Activated CD4-positive, alpha-beta T cell treated with anti-CD3 and anti-CD28 coated beads for 24 hours (primary cell): ENCODE results near the gene TLCD5.

Experiments used
- DNase-seq, 2 donors: peaks; one replicate each; pipeline ENCODE4 v3.0.0-alpha.2; 2020; ENCODE audit warnings: low read depth in 2 of 2

TLCD5 gene

DNA sequence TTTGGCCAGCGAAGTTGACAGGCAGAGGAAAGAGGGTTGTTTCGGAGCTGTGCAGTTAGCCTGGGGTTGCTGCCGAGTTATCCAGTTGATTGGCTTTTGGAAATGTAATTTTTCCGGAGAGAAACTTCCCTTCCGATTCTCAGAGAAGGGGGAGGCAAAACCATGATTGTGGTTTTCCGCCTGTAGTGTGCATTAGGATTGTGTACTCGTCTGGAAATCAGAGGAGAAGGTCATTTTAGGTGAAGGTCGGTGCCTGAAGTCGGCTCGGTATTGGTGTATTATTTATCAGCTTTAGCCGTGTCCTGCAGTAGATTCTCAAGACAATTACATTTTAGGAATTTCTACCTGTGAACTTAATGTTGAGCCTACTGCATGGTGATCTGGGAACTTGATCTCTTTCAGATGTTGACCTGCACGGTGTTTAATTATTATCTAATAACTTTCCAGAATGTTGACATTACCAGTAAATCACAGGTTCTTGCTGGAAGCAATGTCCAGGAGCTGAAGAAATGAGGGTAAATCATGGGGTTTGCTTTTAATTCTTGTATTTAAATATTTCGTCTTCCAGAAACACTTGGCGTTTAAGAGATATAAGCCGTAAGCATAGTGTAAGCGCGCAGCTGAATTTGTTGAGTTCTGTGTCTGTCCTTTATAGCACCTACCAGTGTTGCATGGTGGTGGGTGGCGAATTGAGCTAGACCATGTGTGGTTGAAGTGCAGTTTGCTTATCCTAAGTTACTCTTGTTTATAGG lies 12.4 kb downstream of the TLCD5 start:
- no peak for DNase-seq

DNA sequence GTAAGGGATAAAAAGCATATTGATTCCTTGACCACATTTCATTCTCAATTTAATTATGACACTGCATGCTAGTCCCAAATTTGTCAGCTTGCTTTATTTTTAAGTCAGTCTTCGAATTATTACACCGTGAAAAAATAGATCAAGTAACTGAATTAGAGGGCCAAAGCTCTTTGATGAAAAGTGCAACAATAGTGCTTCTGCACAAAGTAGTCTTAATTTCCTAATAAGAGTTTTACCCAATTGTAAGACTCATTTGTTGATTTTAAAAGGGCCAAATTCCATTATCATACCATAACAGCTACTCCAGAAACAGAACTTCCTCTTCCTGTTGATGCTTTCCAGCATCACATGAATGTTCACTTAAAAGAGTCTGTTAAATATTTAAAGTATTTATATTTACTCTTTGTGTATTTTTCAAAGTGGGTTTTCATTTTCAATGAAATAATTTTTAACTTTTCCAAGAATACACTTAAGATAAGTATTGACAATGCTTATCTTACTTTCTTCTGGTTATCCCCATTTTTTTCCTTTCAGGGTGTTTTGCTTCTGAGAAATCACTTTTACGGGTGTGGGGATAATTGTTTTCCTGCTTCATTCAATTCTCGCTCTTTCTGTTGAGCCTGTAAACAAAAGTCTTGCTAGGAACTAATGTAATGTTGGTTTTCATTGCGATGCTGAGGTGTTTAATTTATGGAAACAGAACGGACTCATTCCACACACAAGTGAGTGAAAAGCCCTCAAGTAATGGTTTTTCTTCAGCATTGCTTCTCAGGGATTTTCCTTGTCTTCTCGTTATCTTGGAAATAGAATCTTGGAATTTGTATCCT lies 13.2 kb downstream of the TLCD5 start:
- no peak for DNase-seq

DNA sequence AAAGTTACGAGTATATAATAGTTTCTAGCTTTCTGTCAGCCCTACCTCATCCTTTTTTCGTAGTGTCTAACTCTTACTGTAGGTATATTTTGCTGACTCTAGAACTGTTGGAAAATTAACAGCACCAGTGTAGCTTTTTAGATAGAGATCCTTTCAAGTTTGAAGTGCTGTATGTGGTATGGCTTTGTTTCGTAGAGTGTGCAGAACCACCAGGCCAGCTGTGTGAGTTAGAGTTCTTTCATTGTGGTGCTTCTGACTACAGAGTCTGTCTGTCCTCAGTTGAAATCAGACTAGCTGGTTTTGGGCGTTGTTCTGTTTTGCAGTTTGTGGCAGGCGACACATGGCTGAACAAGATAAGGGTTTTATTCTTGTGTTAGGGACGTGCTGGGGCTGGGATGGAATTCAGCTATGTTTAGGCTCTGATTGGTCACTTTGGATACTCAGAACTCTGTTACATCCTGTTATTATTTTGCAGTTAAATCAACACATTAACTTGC lies 14.3 kb downstream of the TLCD5 start:
- DNase-seq: no peak

DNA sequence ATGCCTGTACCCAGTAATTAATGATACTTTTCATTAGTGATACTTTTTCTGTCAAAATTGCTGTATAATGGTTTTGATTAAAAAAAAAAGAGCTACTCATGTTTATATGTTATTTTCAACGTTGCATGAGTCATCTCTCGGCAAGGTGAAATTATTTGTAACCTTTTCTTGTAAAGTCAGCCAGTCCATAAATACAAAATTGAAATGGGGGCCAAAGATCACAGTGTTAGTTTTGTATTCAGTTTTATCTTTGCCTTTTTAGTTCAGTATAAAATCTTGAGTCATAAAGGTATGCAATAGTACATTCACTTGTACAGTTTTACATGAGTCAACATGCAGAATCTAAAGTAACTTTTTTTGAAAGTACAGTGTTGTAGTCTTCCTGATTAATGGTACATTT lies 15.4 kb downstream of the TLCD5 start:
- no peak for DNase-seq

DNA sequence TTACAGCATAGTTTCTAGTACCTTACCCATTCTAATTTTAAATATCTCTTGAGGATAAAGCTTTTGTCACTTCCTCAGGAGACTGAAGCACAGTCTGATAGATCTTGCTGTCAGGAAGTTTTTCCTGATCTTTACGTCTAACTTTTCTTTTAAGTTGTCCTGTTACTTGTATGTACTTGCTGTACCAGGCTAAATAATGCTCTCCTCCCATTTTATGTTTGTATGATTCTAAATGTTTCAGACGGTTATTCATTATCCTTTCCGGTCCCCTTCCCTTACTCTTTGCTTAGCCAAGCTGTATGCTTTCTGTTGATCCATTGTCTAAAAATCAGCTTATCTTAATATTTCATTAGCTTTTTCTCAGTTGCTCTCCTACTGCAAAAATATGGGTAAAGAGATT lies 17.1 kb downstream of the TLCD5 start:
- DNase-seq: no peak

DNA sequence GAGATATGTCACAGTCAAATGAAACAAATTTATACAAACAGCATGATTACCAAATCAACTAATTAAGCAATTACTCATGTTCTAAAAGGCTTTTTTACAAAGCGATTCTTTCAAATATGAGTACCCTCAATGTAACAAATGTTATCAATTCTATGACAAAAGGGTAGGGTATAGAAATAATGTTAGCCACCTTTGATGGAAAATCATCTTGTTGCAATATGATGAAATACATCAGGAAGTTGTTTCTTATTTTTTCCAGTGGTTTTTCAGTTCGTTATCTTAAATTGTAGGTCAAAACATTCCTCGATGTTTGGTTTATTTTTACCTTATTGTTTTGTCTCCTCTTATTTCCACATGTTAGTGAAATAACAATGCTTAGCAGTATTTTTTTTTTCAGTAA lies 17.6 kb downstream of the TLCD5 start:
- no peak for DNase-seq

DNA sequence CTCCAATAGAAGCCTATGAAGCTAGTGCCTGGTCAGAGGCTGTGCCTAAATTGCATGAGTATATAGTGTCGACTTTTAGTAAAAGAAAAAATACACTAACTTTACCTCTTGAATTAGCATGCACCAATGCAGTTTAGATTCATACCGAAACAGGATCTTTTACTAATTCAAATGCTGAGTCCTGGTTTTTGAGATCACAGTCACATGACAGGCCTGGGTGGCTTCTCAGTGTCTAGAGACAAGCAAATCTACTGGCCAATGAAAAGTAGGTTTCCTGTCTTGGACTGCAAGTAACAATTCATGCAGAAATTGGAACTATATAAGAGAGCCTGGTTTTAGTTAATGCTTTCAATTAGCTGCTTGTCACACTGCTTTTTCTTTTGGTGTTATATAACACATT lies 18.3 kb downstream of the TLCD5 start:
- DNase-seq: no peak

DNA sequence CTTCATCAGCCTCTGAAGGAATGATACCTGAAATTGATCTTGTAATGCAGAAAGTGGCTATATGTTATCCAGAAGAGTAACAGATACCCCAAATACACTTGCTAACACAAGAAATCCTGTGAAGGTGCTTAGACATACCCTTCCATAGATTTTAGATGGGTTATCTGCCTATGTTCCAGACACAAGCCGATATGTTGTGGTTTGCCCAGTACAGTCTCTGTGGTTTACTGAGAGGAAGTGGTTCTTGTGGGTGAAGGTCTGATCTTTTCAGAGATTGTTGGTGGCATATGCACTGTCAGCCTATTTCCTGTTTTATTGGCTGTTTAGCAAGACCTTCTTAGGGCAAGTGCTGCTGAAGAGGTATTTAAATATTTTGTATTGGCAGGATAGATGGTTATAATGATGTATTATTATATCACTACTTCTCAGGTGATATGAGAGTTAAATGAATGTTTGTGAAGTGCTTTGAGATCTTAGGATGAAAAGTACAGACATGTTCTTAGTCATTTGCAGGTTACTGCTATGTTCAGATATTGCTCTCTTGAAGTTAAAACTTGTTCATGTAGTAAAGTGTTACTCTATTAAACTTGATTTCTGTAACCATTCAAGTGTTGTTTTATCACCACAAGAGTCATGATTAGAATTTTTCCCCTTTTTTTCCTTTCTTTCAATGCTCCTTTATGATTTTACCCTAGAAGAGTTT lies 19.4 kb downstream of the TLCD5 start:
- no peak for DNase-seq

DNA sequence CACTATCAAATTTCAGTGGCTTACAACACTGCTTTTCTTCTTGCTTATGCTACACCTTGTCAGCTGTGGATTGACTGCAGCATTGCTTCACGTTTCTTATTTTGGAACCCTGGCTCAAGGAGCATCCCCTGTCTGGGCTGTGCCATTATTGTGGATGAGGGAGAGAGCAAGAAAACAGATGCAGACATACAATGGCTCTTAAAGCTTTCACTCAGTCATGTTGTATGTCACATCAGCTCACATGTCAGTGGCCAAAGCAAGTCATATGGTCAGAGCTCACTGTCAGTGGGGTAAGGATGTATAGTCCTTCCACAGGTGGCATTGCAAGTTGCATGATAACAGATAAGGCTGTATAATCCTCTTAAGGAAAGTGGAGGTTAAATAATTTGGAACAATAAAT lies 21.1 kb downstream of the TLCD5 start:
- DNase-seq: no peak

DNA sequence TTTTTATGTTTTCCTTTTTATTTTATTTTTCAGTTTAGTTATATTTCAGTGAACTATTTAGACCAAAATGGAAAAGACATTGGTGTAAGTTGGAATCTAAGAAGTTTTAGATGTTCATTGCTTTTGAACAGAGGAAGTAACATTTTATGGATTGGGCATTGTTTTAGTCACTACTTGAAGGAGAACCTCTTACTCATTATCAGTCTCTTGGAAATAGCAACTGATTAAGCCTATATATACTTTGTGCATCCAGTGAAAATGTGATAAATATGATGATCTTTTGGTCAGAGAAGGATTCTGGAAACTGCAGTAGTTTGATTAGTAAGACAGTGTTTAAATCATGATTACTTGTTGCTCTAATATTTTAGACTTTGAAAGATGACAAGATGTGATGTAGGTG lies 25.5 kb downstream of the TLCD5 start:
- DNase-seq: no peak

DNA sequence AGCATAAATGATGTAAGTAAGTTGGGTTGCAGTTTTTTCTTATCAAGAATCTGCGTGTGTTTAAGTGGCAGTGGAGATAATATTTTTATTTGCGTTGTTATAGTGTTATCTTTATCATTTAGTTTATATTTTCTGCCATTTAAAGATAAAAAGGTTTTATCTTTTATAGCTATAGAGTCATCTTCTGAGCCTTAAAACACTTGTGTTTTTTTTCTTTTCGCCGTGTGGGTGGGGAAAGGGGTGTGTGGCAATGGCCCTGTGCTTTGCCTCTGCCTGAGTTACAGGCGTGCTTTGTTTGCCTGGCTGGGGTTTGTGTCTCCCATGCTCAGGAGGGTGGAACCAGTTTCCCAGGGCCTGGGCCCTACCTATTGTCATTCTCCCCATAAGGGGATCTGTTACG lies 27.3 kb downstream of the TLCD5 start:
- no peak for DNase-seq

DNA sequence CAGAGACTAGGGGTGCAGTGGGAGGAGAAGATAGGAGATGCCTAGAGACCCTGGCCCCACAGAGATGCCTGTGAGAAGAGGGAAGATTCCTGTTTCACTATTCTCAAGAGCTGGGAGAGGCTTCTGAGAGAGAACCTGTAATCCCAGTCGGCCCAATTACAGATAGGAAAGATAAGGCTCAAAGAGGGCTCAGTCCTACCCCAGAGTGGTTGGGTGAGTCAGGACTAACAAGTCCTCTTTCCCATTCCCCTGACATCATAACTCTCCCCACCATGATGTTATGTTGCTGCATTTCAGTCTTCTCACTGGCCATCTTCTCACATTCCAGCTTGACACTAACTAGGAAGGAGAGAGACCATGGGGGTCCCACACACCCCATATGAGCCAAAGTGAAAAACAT lies 29.0 kb downstream of the TLCD5 start:
- no peak for DNase-seq

DNA sequence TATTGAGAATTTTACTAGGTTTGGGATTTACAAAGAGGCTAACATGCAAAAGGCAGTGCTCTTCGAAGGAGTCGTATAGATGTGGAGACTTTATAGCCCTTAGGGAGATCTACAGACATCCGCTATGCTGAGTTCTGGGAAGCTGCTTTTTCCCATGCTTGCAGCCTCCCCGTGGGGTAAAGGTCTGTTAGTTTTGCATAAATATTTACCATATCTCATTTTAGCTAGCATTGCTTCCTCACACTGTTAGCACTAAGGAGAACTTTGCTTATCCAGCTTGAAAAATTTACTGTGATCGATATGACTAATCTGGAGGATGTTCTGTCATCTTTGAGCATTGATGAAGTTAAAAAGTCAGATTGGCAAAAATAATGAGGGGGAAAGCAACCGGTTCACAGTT lies 29.7 kb downstream of the TLCD5 start:
- no peak for DNase-seq

DNA sequence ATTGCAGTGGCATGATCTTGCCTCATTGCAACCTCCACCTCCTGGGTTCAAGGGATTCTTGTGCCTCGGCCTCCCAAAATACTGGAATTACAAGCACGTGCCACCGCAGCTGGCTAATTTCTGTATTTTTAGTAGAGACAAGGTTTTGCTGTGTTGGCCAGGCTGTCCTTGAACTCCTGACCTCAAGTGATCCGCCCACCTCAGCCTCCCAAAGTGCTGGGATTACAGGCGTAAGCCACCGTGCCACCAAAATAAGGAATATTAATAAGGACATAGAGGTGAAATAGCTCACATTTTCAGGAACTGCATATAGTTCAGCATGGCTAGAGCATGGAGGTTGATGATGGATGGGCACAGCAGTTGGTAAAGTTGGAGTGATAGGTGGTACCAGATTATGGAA lies 32.5 kb downstream of the TLCD5 start:
- no peak for DNase-seq

DNA sequence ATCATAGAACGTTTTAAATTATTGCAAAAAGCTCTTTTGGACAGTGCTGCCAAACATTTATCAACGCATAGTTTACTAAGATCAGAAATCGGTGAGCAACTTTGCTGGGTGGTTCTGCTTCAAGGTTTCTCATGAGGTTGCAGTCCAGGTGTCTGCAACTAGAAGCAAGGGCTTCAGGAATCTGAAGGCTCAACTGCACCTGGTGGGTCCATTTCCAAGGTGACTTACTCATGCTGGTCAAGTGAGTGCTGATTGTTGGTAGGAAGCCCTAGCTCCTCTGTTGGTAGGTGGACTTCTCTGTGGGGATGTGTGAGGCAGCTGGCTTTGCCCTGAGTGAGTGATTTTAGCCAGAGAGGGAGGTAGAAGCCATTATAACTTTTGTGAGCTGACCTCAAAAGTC lies 33.6 kb downstream of the TLCD5 start:
- DNase-seq: no peak

DNA sequence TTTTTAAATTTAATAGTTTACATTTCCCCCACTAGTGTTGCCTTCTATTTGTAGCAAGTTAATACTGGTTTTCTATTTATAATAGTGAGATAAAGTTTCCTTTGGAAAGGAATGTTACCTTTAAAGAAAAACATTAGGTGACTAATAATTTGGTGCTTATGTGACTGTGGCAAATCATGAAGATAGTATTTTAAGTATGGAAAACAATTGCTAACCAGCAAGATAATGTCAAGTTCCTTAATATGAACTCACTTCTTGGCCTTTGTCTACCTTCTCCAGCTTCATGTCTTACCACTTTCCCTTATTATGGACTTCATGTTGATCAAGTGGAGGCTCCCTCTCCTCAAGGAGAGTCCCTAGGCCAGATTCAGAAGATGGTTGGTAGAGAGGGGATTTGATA lies 38.3 kb downstream of the TLCD5 start:
- DNase-seq: no peak

DNA sequence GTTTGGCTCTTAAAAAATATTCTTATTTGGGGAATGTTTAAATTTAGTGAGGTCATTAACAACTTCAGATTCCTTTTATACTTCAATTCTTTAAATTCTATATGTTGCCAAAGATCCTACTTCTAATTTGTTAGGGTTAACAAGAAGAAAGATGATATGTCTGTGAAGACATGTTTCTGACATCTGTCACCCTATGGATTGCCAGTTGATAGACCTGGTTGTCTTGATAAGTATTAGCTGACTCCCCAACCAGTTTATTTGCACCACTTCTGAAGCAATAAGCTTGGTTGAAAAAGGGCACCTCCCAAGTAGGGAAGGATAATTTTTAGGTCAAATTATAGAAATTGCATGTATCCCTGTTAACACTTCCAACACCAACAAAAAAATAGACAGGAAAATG lies 40.4 kb downstream of the TLCD5 start:
- DNase-seq: no peak

DNA sequence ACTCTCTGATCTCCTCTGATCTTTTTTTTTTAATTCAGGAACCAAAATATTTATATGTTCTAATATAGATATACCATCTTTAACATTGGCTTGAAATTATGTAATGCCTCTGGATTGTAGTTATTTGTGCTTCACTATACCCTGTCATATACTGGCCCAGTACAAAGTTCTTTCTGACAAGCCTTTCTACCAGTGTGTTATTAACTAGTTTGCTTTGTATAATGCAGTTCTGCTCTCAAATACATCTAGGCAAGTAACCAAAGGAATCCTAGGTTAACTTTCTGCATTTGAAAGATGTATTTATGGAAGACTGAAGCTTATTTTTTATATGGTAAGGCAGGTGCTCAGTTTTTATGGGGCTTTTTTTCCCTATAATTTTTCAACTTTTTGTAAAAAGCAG lies 47.2 kb downstream of the TLCD5 start:
- DNase-seq: no peak

DNA sequence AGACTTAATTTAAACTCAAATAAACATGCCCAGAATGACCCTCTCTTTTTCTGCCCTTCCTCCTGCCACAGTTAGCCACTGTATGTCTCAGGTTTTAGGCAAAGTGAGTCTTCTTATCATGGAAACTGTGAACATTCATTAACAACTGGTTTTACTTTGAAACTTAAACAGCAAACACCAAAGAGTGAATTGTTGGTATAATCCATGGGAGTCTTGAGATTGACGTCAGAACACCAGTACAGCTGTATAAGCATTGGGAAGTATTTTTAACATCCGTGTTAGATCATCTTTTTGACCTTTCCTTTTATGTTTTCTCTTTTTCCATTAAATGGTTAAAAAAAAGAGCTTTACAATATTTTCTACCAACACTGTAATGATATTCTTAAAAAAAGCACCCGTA lies 50.0 kb downstream of the TLCD5 start:
- no peak for DNase-seq

DNA sequence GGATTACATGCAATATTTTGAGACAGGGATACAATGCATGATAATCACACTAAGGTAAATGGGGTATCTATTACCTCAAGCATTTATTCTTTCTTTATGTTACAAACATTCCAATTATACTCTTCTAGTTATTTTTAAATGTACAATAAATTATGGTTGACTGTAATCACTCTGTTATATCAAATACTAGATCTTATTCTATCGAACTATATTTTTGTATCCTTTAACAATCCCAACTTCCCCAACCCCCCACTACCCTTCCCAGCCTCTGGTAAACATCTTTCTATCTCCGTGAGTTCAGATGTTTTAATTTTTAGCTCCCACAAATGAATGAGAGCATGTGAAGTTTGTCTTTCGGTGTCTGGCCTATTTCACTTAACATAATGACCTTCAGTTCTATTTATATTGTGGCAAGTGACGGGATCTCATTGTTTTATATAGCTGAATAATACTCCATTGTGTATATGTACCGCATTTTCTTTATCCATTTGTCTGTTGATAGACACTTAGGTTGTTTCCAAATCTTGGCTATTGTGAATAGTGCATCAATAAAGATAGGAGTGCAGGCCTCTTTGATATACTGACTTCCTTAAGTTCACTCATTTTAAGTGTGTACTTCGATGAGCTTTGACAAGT lies 51.6 kb downstream of the TLCD5 start:
- no peak for DNase-seq

DNA sequence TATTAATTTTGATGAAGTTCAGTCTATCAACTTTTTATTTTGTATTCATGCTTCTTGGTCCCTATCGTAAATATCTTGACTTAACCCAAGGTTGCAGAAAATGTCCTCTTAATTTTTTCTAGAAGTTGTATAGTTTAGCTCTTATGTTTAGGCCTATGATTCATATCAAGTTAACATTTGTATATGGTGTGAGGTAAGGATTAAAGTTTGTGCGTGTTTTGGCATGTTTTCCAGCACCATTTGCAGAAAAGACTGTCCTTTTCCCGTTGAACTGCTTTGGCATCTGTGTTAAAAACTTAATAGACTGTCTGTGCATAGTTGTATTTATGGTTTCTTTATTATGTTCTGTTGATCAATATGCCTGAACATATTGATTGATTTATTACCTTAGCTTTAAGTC lies 53.4 kb downstream of the TLCD5 start:
- no peak for DNase-seq

DNA sequence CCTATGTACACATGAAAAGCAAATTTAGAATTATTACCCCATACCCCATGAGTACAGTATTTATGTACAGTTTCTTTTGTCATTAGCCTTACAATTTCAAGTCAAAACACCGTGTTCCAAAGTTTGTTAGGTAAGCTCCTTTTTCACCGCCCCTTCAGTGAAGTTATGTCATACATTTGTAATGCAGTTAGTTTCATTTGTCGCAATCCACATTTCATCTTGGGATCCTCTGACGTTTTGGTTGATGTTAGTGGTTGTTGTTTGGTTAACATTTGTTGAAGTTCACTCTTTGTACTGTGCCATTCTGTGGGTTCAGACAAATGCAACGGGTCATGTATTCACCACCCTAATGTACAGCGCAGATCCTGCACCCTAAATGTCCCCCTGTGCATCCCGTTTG lies 56.3 kb downstream of the TLCD5 start:
- no peak for DNase-seq
